ENCODE results near the gene IFITM5. TPM values are rescaled to one million over a fixed set of nuclear protein-coding genes. Genes with fewer than 3 reads are reported as not detected.

The IFITM5 gene
- total RNA-seq, 6 experiments from 2014 or later = not detected

GRCh38 chr11:340539-341512, 41.5 kb upstream of the IFITM5 start:
- no peak overlapping the region for H3K27ac ChIP-seq
- intact Hi-C loops (cut with DNase I) = no loop called here
- H3K4me1 ChIP-seq = peaks cover 0 to 10% (median 0%) of the 10 kb centered on the region in 4 donors
- H3K9me3 ChIP-seq = no peaks in the 10 kb centered on the region
- TF ChIP-seq, protein P1, sequence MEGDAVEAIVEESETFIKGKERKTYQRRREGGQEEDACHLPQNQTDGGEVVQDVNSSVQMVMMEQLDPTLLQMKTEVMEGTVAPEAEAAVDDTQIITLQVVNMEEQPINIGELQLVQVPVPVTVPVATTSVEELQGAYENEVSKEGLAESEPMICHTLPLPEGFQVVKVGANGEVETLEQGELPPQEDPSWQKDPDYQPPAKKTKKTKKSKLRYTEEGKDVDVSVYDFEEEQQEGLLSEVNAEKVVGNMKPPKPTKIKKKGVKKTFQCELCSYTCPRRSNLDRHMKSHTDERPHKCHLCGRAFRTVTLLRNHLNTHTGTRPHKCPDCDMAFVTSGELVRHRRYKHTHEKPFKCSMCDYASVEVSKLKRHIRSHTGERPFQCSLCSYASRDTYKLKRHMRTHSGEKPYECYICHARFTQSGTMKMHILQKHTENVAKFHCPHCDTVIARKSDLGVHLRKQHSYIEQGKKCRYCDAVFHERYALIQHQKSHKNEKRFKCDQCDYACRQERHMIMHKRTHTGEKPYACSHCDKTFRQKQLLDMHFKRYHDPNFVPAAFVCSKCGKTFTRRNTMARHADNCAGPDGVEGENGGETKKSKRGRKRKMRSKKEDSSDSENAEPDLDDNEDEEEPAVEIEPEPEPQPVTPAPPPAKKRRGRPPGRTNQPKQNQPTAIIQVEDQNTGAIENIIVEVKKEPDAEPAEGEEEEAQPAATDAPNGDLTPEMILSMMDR (IDR thresholded peaks at IDR 0.05) = no peak
- no peak for TF ChIP-seq POLR2A (IDR thresholded peaks at IDR 0.05)
- no peaks in the 10 kb centered on the region for H3K27me3 ChIP-seq
- DNase-seq = no peak
- 67% methylated on average over 5 of the region's 5 CpGs for WGBS (ENCODE audit: insufficient coverage, low coverage, low lambda C conversion rate, missing lambda C conversion rate)
- H3K4me3 ChIP-seq = no peak overlapping the region
- H3K36me3 ChIP-seq = no peaks in the 10 kb centered on the region
- ATAC-seq = no peak

GRCh38 chr11:339963-340362, 40.6 kb upstream of the IFITM5 start:
- no peak for TF ChIP-seq POLR2A (IDR thresholded peaks at IDR 0.05)
- TF ChIP-seq, protein P1 (IDR thresholded peaks at IDR 0.05) = no peak
- DNase-seq = no peak
- no peaks in the 10 kb centered on the region for H3K27me3 ChIP-seq
- no peak overlapping the region for H3K4me3 ChIP-seq
- ATAC-seq = no peak
- peaks cover 0 to 10% (median 0%) of the 10 kb centered on the region in 4 donors for H3K4me1 ChIP-seq
- intact Hi-C loops (cut with DNase I) = no loop called here
- H3K9me3 ChIP-seq = no peaks in the 10 kb centered on the region
- WGBS (ENCODE audit: insufficient coverage, low coverage, low lambda C conversion rate, missing lambda C conversion rate) = 90% methylated on average over 2 of the region's 2 CpGs
- no peak overlapping the region for H3K27ac ChIP-seq
- no peaks in the 10 kb centered on the region for H3K36me3 ChIP-seq

DNA sequence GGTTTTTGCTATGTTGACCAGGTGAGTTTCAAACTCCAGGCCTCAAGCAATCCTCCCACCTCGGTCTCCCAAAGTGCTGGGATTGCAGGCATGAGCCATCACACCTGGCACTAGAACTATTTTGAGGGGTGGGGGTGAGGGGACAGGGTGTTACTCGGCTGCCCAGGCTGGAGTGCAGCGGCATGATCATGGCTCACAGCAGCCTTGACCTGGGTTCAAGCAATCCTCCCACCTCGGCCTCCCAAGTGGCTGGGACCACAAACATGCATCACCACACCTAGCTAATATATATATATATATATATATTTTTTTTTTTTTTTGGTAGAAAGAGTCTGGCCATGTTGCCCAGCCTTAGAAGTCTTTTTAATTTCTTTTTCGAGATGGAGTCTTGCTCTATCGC, 38.4 kb upstream of the IFITM5 start:
- ATAC-seq (no peak), DNase-seq (no peak)
- Histone ChIP-seq H3K27me3 (no peaks in the 10 kb centered on the region), H3K9me3 (no peaks in the 10 kb centered on the region), H3K27ac (no peak overlapping the region), H3K36me3 (no peaks in the 10 kb centered on the region), H3K4me1 (peaks cover 0 to 10% (median 0%) of the 10 kb centered on the region in 4 donors), H3K4me3 (no peak overlapping the region)
- intact Hi-C loops (cut with DNase I) = no loop called here
- 78% methylated on average over 3 of the region's 6 CpGs for WGBS (ENCODE audit: insufficient coverage, low coverage, low lambda C conversion rate, missing lambda C conversion rate)
- no peak for TF ChIP-seq POLR2A (IDR thresholded peaks at IDR 0.05)
- TF ChIP-seq, protein P1 (IDR thresholded peaks at IDR 0.05) = no peak

- DNase-seq = no peak
- Histone ChIP-seq H3K9me3 (no peaks in the 10 kb centered on the region), H3K4me1 (peaks cover 0 to 10% (median 0%) of the 10 kb centered on the region in 4 donors), H3K27ac (peak overlapping the region; percentile 25 to 67 (median 53)), H3K36me3 (no peaks in the 10 kb centered on the region), H3K4me3 (no peak overlapping the region), H3K27me3 (no peaks in the 10 kb centered on the region)
- intact Hi-C loops (cut with DNase I) = no loop called here
- no peak for ATAC-seq
- TF ChIP-seq POLR2A (IDR thresholded peaks at IDR 0.05) = no peak
- TF ChIP-seq, protein P1 (IDR thresholded peaks at IDR 0.05) = no peak
- 81% methylated on average over 4 of the region's 4 CpGs for WGBS (ENCODE audit: insufficient coverage, low coverage, low lambda C conversion rate, missing lambda C conversion rate)
Measured at GRCh38 chr11:336659-337198, 37.4 kb upstream of the IFITM5 start.

Measured in right lobe of liver (tissue), 6 donors.